HG02642 (cell line): ENCODE results near the gene BNC2.
A peak's percentile ranks its signal among the peaks of the same experiment; 100 is the strongest.
"Not testable (repeated sequence)": the region's sequence is repeated elsewhere in the genome, so short reads cannot be mapped to it uniquely, and the experiment has no call there.

Source experiments
- ATAC-seq: cut with Tn5 transposase; IDR thresholded peaks from one replicate; pipeline ENCODE4 v1.9.1; 2021; ENCODE audit warnings: mild to moderate bottlenecking; ENCODE audit not compliant: unreplicated experiment, poor library complexity

BNC2 gene

DNA sequence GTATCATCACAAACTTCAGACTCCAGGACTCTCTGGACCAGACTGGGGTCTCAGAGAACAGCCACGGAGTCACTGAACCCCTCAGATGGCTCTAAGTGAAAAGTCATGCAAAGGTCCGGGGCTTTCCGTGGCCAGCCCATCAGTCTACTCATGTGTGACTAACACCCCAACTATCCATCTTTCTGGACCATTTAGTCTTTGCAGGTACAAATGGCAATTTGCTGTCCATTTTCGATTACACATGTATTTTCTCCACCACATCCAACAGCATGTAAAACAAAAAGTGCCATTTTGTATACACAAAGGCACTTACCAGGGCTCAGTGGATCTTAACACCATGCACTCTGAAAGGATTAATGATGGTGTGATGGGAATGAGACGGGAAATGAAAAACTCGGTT lies 387.7 kb downstream of the BNC2 start:
- no peak for ATAC-seq

DNA sequence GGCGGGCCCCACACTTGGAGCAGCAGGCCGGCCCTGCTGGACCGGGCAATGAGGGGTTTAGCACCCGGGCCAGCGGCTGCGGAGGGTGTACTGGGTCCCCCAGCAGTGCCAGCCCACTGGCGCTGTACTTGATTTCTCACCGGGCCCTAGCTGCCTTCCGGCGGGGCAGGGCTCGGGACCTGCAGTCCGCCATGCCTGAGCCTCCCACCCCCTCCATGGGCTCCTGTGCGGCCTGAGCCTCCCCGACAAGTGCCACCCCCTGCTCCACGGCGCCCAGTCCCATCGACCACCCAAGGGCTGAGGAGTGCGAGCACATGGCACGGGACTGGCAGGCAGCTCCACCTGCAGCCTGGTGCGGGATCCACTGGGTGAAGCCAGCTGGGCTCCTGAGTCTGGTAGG lies 389.9 kb downstream of the BNC2 start:
- ATAC-seq, result not testable (repeated sequence)

DNA sequence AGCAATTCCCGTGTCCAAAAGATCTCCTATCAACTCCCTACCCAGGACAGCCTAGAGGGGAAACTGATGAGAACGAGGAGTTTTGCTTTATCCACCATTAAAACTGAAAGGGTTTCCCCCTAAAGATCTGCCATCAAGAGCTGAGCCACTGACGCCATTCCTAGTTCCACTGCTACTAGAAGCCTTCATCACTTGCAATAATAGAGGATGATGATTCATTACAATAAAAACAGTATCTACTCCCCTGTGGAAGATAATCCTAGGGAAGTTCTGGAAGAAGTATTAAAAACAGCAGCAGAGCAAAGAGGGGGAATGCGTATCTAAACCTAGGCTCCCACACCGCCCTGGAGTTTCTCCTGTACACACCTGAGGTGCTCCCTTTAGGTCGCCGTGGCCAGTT lies 394.5 kb downstream of the BNC2 start:
- no peak for ATAC-seq

DNA sequence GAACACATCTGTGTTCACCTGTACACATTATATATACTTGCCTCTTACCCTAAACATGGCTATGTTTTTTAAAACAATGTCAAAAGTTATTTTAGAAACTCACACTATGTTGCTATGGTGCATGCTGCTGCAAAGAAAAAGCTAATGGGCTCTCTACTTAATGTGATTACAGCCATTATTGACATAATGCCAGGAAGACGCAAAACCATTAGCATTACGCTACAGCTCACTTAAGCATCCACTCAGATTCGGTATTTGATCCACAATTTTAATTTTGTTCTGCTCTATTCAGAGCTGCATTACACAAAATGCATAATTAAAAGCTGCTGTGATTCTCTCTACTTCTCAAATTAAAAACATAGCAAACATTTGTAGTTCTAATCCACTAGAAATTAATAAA lies 395.2 kb downstream of the BNC2 start:
- ATAC-seq, result no peak

DNA sequence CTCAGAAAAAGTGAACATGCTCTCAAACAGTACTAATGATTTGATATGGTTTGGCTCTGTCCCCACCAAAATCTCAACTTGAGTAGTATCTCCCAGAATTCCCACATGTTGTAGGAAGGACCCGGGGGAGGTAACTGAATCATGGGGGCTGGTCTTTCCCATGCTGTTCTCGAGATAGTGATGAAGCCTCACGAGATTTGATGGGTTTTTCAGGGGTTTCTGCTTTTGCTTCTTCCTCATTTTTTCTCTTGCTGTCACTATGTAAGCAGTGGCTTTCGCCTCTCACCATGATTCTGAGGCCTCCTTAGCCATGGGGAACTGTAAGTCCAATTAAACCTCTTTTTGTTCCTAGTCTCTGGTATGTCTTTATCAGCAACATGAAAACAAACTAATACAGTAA lies 401.3 kb downstream of the BNC2 start:
- no peak for ATAC-seq

DNA sequence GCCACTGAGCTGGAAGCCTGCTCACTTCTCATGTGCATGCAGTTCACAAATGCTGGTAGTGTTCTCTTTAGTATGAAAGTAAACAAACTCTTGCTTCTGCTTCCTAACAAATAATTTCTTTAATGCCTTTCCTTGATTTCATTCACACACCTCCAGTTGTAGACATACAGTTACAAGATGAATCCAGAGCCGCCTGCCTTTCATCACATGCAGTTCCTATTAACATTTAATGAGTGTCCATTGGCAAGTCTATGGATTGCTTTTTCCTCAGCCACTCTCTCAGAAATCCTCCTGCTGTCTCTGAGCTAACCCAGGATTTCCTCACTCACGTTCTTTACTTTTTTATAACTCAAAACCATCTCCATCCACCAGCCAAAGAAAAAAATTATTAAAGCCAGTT lies 408.6 kb downstream of the BNC2 start:
- ATAC-seq, result no peak

DNA sequence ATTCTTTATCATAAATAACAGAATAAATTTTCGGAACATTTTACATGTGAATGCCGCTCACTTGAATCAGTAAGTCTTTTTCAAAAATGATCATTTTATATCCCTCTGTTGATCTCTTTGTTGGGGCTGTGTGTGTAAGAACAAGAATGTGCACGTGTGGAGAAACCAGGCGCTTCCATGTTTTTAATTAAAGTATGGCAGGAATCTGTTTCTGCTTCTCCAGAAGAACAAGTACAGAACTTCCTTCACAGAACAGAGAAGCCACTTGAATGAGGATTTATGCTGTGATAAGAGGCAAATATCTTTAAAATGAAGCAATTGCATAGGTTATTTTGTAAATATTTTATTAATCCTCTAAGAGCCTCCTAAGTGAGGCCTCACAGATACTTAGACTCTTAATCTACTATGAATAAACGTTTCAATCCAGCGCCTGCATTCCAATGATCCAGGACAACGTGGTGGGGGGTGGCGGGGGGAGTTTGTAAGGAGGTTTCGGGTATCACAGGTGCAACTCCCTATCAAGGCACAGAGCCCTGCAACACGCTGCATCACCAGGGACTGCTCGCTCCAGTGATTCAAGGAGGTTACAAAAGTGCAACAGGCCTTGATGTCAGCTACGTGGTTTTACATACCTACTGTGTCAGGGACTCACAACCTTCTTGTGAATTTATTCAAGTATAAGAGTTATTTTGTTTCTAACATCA lies 409.2 kb downstream of the BNC2 start:
- no peak for ATAC-seq

DNA sequence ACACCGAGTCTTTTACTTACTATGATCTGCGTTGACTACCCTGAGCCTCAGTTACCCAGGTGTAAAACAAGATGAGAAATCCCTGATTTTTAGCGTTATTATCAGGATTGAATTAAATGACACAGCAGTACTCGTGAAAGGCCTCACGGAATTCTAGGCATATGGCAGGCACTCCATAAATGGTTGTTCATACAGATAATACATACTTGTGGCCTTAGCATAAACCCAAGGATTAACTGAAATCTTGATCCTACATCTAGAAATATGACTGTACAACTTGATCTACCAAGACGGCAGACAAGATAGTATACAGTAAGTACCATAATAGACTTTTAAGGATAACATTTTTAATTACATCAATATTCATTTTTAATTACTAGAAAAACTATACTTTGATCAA lies 409.8 kb downstream of the BNC2 start:
- ATAC-seq, result no peak

DNA sequence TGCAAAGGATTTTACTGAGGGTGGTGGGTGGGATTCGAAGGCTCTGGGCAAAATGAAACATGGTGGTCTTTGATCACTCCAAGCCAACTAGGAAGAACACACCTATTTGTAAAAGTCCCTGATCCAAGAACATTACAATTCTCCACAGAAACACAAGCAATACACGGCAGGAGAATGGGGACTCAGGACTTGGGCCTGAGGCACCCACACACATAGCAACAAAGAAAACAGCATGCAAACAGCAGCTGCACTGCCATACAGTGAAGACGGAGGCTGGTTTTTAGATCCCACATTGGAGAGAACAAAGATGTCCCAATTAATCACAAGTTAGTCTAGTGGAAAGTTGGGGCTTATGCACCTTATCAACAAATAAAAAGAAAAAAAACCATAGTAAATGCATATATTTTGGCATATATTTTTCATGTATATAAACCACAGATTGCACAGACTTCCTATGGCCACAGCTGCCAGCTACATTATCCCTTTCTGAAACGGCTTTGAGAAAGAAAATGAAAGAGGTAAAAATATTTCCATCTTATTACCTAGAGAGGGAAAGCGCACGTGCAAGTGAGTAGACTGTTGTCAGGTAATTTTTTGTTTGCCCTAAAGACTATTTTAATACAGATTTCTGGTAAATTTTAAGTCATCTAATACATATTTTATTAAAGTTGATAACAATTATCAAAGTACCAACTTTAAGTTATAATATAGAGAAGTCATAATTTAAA lies 410.9 kb downstream of the BNC2 start:
- ATAC-seq, result peak; percentile 45

DNA sequence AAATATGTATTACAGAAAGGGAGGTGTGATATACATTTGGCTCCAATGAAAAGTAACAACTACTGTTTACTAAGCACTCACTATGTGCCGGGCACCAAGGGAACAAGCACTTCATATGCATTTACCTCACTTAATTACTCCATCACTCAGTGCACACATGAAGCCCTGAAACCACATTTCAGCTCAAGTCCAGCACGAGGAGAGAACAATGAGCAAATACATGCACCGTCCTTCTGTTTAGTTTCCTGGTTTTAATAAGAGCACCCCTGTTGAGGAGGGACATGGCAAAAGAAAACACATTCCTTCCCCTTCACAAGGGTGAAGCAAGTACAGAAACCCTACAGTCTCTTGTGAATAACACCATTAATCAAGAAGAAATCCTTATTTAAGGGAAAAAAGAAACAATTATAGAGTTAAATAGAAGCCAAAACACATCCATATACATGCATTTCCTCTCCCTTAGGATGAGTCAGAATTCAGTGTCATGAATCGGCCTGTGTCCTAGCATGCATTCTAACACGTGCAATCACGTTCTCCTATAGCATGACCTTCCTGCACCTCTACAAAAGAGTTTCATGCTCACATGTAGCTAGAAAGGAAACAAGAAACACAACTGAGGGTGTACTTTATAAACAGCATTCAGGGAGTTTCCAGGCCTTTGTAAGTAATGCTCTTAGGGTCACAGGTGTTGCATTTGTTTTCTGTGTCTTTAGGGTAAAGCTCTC lies 411.6 kb downstream of the BNC2 start:
- peak; percentile 57 for ATAC-seq

DNA sequence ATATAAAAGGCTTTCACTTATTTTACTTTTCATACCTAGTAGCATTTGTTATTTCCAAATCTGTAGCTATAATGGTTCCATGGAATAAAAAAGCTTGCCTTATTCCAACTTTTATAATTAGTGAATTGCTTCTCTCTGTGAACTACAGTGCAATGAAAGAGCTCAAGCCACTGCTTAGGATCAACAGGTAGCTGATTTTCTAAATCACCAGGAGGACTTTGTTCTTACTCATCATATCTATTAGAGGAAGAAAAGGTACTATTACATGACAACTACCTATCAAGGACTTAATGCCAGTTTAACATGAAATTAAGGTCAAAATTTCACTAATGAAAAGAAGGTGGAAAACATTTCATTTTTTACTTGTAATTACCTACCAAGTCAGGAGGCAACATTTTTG lies 414.6 kb downstream of the BNC2 start:
- no peak for ATAC-seq

DNA sequence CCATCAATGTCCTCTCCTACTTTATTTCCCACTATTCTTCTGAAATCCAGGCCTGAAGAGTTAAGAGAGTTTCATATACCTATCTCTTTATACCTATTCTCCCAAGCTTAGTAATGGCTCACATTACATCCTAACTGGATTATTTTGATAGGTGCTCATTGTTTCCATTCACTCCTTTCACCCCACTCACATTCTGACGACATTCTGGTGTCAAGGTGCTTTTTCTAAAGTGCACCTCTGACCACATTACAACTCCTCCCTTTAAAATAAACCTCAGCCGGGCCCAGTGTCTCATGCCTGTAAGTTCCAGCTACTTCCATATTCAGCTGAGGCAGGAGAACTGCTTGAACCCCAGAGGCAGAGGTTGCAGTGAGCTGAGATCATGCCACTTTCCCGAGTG lies 417.1 kb downstream of the BNC2 start:
- no peak for ATAC-seq

DNA sequence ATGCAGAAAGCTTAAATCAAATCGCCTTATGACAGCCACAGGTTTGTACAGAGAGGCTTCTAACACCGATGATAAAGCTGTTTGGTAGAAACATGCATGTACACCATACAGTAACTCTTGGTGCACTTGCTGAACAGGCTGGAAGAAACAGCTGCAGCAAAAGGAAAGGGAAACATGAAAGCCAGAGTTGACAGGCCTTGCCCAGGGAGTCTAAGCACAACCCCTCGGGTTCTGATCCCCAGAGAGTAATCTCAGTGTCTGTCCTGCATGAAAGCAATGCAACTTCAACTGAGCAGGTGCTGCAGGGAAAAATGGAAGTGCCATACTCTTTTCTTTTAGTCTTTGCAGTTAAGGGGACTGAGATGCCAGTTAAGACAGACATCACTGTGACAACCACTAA lies 419.9 kb downstream of the BNC2 start:
- no peak for ATAC-seq

DNA sequence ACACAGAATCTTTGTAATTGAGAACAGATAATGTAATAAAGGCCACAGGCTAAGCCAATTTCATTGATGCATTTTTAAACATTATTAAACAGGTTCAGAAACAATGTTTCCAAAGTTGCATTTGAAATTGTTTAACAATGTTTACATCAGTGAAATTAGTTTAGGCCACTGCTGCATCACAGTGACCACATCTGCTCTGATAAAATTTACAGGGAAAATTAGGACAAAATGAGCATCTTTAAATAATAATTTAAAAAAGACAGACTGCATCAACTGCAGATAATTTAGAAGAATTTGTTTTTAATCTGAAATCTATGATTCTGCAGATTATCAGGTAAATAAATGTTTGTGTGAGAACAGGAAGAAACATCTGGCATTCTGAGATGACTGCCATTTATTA lies 420.4 kb downstream of the BNC2 start:
- no peak for ATAC-seq

DNA sequence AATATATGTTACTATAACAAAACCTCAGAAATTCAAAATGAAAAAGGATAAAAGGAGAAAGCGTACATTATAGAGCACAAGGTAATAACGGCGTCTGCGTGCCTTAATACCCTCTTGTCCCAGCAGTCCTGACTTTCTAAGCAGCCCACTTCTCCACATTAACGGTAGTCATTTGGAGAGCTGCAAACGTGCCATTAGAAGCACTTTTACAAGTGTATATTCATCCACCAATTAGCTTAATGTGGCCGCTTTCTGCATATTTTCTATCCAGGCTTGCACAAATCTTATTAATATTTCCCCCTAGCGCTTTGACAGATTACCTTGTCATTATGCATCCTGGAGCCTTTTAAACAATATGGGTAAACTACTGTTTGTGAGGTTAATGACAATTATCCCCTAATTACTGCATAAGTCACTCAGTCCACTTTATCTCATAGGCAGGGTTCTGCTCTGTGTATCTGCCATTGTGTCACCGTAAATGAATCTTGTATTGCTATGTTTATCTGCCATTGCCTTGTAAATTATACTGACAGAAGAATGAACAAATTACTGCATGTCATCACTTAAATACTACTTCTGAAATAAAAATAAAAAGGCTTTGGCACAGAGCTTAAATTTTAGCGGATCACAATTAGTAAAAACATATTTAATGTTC lies 421.3 kb downstream of the BNC2 start:
- no peak for ATAC-seq

DNA sequence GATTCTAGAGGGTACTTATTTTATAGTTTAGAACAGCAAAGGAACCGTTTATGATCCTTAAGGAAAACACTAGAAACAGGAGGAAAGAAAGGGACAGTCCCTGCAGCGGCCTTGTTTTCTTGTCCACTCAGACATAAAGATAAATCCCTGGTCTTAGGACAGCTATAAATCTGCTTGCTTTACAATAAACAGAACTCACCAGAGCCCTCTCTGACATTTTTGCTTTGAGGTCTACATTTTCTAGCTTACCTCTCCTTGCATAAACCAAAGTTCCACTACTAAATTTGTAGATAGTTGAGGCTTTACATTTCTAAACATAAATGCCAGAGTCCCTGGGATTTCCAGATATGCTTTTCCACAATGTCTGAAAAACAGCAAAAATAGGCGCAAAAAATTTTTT lies 422.5 kb downstream of the BNC2 start:
- no peak for ATAC-seq

DNA sequence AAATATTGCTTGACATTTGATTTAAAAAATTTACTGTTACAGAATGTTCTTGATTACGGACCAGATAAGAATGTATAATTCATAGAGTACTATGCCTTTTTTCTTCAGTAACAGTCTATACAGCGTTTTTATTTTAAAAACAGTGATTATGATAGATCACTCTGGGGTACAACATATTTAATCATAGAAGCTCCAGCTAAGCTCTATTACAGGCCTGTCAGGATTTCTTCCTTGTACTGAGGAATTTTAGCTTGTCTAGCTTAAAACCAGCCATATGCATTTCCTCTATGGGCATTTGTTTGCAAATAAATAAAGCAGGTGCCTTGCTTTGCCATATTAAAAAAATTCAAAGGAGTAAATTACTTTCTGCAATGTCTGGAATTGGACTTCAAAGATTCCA lies 423.8 kb downstream of the BNC2 start:
- no peak for ATAC-seq

DNA sequence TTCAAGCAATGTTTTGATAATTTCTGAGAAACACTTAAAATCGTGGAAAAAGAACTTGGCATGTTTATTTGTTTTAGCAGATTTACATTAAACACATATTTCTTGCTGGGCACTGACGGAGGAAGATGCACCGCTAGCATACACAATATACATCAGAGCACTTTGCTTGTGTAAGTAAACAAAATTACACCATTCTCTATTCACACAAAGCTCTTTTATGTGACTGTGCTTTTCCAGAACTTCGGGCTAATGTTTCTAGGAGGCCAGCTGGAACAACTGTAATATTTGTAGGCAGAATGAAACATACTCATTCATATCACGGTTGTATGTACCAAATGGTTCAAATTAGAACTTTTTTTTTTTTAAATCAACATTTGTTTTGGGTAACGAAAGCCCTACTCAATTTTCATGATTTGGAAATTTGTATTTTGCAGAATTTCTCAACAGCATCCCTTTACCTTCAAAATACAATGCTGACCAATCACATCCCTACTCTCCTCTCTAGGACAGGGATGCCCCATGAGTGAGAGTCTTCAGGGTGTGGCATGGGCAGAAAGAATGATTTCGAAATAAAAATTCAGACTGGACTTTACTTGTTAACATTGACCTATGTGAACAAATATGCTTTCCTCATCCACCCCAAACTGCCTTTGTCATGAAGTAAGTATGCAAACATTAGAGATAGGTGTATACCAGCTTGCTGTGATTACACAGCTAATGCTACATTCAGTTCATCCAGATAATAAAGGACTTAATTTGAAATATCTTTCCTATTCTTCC lies 425.1 kb downstream of the BNC2 start:
- no peak for ATAC-seq

DNA sequence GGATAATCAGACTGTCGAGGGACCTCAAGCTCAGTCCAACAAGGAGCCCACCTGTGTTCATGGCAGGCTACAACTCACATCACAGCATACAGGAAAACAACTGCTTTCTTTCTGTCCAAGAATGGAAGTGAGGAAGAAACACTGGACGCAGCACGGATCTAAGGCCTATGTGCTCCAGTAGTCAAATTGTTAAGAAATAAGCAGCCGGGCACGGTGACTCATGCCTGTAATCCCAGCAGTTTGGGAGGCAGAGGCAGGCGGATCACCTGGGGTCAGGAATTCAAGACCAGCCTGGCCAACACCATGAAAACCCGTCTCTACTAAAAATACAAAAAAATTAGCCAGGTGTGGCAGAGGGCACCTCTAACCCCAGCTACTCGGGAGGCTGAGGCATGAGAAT lies 427.8 kb downstream of the BNC2 start:
- ATAC-seq, result no peak

DNA sequence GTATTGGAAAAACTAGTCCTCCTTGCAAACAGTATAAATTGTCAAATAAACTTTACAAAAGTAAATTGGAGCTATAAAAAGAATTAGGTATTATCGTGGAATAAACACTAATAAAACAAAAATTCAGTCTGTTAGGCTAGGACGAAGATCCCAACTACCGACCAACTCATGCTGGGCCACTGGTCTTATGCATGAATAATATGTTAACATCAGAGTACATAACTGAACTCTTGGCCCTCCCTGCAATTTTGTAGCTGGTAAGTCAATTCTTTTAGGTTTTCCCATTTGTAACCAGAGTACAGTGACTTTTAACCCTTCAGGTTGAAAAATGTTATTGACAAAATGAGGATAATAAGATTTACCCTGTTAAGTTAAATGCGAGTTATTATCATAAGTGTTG lies 428.7 kb downstream of the BNC2 start:
- no peak for ATAC-seq
